UCSD-AML1 (cell line): ENCODE measurements around the gene SBF1.
"Not testable (repeated sequence)": the region's sequence is repeated elsewhere in the genome, so short reads cannot be mapped to it uniquely, and the experiment has no call there.

ENCODE experiments used
- DNase-seq: peaks from one replicate; lab custom pipeline; 2025; ENCODE audit not compliant: unreplicated experiment; lab: John Stamatoyannopoulos, UW

SBF1 gene, protein sequence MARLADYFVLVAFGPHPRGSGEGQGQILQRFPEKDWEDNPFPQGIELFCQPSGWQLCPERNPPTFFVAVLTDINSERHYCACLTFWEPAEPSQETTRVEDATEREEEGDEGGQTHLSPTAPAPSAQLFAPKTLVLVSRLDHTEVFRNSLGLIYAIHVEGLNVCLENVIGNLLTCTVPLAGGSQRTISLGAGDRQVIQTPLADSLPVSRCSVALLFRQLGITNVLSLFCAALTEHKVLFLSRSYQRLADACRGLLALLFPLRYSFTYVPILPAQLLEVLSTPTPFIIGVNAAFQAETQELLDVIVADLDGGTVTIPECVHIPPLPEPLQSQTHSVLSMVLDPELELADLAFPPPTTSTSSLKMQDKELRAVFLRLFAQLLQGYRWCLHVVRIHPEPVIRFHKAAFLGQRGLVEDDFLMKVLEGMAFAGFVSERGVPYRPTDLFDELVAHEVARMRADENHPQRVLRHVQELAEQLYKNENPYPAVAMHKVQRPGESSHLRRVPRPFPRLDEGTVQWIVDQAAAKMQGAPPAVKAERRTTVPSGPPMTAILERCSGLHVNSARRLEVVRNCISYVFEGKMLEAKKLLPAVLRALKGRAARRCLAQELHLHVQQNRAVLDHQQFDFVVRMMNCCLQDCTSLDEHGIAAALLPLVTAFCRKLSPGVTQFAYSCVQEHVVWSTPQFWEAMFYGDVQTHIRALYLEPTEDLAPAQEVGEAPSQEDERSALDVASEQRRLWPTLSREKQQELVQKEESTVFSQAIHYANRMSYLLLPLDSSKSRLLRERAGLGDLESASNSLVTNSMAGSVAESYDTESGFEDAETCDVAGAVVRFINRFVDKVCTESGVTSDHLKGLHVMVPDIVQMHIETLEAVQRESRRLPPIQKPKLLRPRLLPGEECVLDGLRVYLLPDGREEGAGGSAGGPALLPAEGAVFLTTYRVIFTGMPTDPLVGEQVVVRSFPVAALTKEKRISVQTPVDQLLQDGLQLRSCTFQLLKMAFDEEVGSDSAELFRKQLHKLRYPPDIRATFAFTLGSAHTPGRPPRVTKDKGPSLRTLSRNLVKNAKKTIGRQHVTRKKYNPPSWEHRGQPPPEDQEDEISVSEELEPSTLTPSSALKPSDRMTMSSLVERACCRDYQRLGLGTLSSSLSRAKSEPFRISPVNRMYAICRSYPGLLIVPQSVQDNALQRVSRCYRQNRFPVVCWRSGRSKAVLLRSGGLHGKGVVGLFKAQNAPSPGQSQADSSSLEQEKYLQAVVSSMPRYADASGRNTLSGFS (N-terminal part only)

DNA sequence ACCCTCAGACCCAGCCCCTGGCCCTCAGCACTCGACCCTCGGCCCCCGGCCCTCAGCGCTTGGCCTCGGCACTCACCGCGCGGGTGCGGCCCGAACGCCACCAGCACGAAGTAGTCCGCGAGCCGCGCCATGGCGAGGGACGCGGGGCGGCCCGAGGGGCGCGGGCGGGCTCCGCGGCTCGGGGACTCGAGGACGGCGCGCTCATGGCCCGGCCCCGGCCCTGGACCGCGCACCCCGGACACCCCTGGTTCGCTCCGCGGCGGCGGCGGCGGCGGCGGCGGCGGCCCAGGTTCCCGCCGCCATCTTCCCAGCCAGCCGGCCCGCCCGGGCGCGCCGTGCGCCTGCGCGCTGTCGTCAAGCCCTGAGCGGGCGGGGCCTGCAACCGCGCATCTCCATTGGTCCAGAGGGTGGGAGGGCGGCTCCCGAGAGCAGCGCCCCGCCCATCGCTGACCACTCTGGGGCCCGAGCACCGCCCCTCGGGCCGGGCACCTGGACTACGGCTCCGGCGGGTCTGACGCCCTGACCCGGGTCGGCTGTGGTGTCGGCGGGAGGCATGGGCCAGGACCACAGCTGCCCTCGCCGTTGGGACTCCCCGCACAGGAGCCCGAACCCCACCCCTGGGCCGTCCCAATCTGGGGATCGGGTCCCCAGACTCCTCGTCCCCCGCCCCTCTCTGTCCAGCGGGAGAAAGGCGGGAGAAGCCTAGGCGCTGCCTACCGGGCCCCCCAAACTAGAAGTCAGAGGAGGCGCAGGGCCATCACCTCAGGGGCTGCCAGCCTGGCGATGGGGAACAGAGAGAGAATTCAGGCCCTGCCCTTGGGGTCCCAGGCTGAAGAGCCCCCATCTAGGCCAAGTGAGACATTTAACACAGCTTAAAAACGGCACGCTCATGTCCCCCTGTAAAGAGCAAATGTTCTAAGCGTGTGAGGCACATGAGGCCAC, at the start of gene SBF1:
Gene SBF1, minus strand, starts transcription at position 326 of the 942 bp plus-strand sequence. Its CDS starts 195 bp downstream, at position 131.
- peak; percentile 91 for DNase-seq

DNA sequence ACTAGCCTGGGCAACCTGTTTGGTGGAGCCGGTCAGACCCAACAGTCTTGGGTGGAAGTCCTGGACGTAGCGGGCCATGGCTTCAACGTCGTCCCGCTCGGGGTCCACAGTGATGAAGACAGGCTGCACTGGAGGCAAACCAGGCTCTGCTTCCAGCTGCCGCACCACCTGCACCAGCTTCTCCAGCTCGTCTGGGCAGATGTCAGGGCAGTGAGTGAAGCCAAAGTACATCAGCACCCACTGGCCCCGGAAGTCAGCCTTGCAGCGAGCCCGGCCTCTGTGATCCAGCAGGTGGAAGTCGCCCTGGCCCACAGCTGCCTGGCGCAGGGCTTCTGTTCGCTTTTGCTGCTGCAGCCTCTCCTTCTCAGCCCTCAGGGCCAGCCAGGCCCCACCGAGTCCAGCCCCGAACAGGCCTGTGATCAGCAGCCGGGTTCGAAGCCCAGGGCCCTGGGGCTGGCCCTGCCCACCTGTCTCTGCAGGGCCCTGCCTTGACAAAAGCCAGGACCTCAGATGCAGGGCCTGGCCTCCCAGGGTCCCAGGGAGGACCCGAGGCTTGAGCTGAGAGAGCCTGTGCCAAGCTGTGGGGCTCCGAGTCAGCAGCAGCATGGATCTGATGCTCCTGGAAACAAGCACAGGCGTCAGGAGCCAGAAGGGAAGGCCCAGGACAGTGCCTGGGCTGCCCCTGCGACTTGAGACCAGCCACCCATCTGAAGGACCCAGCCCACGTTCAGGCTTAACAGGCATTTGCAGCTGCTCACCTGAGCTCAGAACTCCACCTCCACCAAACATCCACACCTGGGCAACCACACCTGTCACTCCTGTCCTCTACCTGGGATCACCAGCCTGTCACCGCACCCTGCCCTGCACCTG, 49.2 kb upstream of the SBF1 start:
- no peak for DNase-seq

DNA sequence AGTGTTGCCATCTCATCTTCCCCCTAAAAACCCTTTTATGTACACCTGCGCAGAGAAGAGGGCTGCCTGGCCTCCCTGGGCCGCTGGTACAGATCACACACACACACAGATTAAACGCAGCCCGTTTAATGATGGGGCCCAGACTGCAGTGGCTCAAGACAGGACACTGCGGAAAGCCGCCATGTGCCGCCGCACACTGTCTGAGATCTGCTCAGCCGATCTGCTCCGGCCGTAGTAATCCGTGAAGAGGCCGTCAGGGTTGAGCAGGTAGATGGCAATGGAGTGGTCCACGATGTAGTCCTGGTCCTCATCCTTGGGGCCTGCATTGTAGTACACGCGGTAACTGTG, 48.6 kb upstream of the SBF1 start:
- DNase-seq = no peak

DNA sequence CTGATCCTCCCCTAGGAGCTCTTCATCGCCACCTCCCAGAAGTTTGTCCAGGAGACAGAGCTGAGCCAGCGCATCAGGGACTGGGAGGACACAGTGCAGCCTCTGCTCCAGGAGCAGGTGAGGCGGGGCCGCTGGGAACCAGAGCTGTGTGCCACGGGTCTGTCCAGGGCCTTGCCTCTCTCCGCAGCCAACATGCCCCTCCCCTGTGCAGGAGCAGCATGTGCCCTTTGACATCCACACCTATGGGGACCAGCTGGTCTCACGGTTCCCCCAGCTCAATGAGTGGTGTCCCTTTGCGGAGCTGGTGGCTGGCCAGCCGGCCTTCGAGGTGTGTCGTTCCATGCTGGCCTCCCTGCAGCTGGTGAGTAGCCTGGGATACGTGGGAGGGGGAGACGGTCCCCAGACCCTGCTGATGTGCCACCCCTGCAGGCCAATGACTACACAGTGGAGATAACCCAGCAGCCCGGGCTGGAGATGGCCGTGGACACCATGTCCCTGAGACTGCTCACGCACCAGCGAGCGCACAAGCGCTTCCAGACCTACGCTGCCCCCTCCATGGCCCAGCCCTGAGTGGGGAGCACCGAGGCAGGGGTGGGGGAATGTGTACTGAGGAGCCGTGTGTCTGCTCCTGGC, 48.1 kb upstream of the SBF1 start:
- no peak for DNase-seq

DNA sequence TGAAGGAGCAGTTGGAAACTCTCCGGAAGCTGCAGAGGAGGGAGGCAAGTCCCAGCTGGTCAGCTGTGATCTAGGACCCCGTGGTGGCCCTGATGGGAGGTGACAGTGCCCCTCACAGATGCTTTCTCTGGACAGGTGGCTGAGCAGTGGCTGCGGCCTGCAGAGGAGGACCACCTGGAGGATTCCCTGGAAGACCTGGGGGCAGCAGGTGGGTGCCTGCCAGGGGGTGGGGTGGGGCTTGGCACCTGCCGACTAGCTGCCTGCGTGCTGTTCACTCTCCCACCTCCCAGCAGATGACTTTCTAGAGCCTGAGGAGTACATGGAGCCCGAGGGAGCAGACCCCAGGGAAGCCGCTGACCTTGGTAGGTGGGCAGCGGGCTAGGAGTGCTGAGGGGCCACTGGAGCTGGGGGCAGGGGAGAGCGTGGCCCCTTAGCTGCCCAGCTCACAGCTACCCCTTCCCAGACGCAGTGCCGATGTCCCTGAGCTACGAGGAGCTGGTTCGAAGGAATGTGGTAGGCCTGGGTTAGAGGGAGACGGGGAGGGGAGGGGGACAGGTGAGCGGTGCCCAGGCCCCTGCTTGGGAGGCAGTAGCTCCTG, 47.5 kb upstream of the SBF1 start:
- DNase-seq = no peak

DNA sequence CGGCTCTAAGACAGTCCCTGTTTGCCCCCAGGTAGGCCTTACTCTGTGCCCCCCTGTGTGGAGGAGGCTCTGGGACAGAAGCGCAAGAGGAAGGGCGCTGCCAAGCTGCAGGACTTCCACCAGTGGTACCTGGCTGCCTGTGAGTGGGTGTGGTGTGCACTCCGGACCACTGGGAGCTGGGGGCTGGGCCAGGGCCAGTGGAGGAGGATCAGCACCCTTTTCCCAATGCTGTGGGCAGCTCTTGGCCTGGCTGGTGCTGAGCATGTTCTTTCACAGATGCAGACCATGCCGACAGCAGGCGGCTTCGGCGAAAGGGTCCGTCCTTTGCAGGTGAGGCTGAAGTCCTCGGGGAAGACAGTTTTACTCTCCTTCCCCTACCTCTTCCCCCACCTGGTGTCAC, 46.9 kb upstream of the SBF1 start:
- no peak for DNase-seq

DNA sequence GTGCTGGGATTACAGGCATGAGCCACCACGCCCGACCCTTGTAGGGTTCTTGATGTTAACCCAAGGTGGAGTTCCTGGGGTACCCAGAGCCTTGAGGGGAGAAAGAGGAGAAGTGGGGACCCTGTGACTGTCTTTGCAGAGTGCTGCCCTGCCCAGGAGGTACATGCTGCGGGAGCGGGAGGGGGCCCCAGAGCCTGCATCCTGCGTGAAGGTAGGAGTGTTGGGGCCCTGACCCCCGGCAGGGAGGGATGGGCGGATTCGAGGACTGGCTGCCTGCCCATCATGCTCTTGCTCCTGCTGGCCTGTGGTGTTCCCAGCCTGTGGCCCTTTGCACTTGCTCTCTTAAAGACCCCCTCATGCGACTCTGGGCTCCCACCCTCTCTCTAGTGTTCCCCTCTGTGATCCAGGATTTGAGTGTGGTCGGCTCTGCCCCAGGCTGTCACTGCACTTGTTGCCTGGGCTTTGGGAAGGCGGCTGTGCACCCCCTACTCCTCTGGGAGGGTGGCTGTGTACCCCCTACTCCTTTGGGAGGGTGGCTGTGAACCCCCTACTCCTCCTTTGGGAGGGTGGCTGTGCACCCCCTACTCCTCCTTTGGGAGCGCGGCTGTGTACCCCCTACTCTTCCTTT, 46.1 kb upstream of the SBF1 start:
- no peak for DNase-seq

DNA sequence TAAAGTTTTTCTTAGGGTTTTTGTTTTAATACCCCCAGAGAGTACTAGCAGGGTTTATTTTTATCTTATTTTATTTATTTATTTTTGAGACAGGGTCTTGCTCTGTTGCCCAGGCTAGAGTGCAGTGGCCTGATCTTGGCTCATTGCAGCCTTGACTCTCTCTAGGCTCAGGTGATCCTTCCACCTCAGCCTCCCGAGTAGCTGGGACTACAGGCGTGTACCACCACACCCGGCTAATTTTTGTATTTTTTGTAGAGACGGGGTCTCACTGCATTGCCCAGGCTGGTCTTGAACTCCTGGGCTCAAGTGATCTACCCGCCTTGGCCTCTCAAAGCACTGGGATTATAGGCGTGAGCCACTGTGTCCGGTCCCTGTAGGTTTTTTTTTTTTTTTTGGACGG, 45.3 kb upstream of the SBF1 start:
- DNase-seq = not testable (repeated sequence)

DNA sequence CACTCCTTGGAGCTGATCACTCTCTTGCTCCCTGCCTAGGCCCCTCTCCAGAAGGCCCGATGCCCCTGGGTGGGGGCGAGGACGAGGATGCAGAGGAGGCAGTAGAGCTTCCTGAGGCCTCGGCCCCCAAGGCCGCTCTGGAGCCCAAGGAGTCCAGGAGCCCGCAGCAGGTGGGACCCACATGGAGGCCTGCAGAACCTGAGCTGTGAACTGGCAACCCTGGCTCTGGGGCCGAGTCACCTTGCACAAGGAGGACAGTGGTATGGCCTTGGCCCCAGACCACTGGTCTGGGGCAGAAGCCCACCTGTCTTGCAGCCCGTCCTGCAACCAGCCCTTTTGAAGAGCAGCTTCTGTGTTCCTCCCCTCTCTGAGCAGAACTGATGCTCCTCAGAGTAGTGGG, 44.3 kb upstream of the SBF1 start:
- no peak for DNase-seq

DNA sequence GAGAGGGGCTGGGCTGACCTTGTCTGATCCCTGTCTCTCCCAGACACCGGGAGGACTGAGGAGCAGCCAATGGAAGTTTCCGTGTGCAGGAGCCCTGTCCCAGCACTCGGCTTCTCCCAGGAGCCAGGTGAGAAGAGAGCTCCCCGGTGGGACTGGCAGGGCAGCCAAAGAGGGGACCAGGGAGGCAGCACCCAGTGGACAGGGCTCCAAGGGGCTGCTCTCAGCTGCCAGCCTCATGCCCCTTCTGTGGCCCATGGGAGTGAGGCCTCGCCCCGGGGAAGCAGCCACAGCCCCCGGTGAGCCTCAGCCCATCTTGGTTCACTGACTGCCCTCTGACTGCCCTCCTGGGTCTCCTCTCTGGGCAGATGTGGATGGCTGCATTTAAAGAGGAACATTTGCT, 43.8 kb upstream of the SBF1 start:
- DNase-seq = no peak

DNA sequence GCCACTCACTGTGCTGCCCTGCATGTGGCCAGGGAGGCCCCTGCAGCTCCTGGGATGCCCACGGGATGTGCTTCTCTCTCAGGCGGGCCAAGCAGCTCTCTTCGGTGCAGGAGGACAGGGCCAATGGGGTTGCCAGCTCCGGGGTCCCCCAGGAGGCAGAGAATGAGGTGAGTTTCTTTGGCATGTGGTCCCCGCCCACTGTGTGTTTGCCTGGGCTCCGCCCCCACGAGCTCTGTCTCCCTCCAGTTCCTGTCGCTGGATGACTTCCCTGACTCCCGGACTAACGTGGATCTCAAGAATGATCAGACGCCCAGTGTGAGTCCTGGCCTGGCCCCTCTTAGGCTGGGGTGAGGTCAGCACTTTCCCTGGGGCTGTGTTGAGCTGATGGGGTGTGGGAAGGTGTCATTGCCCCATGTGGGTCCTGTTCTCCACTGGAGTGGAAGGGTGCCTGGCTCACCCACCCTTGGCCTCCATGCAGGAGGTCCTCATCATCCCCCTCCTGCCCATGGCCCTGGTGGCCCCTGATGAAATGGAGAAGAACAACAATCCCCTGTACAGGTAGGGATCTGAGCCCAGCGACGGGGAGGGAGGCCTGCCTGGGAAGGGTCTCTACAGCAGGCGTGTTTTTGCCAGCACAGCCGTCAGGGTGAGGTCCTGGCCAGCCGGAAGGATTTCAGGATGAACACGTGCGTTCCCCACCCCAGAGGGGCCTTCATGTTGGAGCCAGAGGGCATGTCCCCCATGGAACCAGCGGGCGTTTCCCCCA, 42.8 kb upstream of the SBF1 start:
- DNase-seq = no peak

DNA sequence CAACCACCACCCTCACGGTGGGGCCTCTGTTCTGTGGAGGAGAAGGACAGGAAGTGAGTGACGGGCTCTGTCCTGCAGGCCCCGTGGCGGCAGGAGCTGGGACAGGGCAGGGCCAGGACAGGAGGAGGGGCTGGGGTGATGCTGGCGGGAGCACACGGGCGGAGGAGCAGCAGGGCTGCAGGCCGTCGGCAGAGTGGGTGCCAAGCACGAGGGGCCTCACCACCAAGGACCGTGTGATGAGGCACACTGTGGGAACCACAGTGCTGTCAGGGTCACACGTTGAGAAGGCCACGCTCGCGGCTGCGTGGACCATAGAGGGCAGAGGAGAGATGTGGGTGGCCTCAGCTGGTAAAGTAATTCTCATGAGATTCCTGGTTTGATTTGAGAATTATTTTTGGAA, 42.1 kb upstream of the SBF1 start:
- DNase-seq = no peak

DNA sequence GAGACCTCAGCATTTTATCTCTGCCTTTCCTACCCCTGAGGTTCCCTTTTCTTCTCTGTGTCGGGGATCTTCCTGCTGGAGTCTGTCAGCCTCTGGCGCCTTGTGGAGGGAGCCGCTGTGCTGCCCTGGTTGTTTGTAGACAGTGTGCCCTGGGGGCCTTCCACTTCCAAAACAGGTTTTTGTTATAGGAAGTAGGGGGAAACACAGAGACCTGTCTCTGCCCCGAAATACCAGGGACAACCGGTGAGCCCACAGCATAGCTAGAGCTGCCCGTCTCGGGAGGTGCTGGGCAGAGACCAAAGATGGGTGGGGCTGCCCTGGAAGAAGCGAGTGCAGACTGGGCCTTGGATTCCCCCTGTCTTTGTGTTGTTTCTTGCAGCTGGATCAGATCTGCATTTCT, 41.2 kb upstream of the SBF1 start:
- no peak for DNase-seq

DNA sequence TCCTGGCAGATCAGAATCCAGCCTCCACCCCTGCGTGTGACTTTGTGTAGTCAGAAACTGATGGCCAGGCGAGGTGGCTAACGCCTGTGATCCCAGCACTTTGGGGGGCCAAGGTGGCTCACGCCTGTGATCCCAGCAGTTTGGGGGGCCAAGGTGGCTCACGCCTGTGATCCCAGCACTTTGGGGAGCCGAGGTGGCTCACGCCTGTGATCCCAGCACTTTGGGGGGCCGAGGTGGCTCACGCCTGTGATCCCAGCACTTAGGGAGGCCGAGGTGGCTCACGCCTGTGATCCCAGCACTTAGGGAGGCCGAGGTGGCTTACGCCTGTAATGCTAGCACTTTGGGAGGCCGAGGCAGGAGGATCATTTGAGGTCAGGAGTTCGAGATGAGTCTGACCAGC, 38.3 kb upstream of the SBF1 start:
- no peak for DNase-seq

DNA sequence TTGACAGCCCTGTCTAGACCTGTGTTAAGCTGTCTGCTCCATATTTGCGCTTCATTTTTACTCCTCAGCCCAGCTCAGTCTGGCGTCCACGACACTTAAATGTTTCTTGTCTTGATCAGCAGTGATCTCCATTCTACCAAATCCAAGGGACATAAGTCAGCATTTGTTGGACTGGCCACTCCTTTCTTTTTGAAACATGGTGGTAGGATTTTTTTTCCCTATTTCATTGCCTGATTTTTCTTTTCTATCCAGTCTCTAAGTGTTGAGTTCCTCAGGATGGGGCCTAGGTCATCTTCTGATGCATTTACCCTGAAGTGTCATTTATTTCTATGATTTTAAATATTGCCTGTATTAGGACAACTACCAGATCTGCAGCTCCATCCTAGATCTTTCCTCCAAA, 34.1 kb upstream of the SBF1 start:
- no peak for DNase-seq

DNA sequence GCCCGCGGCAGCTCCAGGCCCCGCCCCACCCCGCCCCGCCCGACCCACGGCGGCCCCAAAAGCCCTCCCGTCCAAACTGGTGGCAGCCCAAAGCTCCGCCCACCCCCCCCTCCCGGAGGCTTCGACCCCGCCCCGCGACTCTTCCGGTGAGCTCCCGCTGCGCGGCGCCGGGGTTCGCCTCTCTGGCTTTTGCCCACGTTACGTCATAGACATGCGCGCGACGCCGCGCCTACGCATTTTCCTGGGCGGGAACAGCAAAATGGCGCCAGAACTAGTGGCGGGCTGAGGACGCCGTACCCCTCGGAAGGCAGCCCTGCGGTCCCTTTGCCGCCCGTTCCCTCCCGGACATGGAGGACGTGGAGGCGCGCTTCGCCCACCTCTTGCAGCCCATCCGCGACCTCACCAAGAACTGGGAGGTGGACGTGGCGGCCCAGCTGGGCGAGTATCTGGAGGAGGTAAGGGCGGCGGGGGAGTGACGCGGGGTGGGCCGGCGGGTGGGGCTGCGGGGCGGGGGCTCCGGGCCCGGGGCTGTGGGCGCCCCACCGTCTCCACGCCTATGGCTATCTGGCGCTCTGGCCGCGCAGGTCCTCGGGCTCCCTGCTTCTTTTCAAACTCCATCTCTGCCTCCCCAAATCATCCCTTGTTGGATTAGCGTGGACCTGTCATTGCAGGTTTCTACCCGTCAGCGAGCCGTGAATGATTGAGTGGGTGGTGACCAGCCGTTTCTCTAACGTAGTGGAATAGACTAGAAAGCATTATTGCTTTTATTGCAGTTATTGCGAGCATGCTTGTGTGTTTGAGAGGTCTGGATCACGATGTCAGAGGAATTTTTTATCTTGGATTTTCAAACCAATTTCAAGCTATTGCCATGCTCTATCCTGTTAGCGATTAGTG, 33.4 kb upstream of the SBF1 start, which contains the start of gene NCAPH2:
Gene NCAPH2, plus strand, starts transcription at position 234 of the 894 bp plus-strand sequence. Its CDS starts 114 bp downstream, at position 348.
- peak; percentile 98 for DNase-seq
